ENCODE data around the gene CCDC124. TPM values are rescaled to one million over a fixed set of nuclear protein-coding genes. Genes with fewer than 3 reads are reported as not detected.

CCDC124 gene
- total and polyA plus RNA-seq, 10 of the 15 experiments (the other 5 are each of a cell fraction or from before 2014, with no cell fraction given): 3.7 to 184 (median 51.8) TPM

GRCh38 chr19:17953869-17954268, 21.1 kb downstream of the CCDC124 start:
- CTCF ChIA-PET: interaction anchor here (0.7 to 4.1 kb wide), 6 partner anchors 10 to 94 kb away, joined by 3 to 27 read pairs (median 4); partner anchors contain the start of gene RPL18A
- FAIRE-seq: no peak
- intact Hi-C loops (cut with micrococcal nuclease; ENCODE audit: unreplicated experiment) (no loop called here), in situ Hi-C loops (cut with MboI) (no loop called here)
- SMC1A ChIA-PET (ENCODE audit: uncharacterized antibody, unreplicated experiment): interaction anchor here (1.2 to 1.8 kb wide), 2 partner anchors 12 to 94 kb away, joined by 3 read pairs; partner anchors contain the start of gene RPL18A
- no peaks in the 10 kb centered on the region for H3K79me2 ChIP-seq (ENCODE audit: control insufficient read depth, insufficient read depth, low read length)
- peaks cover 10 to 11% of the 10 kb centered on the region in 2 experiments for H3K27me3 ChIP-seq (replicated peaks in 1 of 2; ENCODE audit: control insufficient read depth in 2 of 2, insufficient read depth in 2 of 2, low read length in 1 of 2)
- RAD21 ChIA-PET (ENCODE audit: unreplicated experiment): interaction anchor here (0.8 to 1.4 kb wide), 3 partner anchors 41 to 94 kb away, joined by 3 to 4 read pairs (median 3); partner anchors contain the start of gene RPL18A
- no peak overlapping the region for H3K4me2 ChIP-seq (ENCODE audit: control insufficient read depth, insufficient read depth)
- no peak overlapping the region for H3K4me3 ChIP-seq
- 78% methylated on average over 4 of the region's 4 CpGs for WGBS (ENCODE audit: insufficient coverage, insufficient replicate concordance, low lambda C conversion rate, missing lambda C conversion rate)
- DNase-seq (ENCODE audit: low read depth, low spot score): no peak
- H2AFZ ChIP-seq (ENCODE audit: control insufficient read depth, low read depth, low read length): no peak overlapping the region
- no peaks in the 10 kb centered on the region for H3K9me3 ChIP-seq (replicated peaks; ENCODE audit: control insufficient read depth, insufficient read depth, low read length)
- H3K36me3 ChIP-seq (ENCODE audit: control insufficient read depth in 2 of 2, insufficient read depth in 2 of 2, low read length in 1 of 2): no peaks in the 10 kb centered on the region
- peaks cover 36% of the 10 kb centered on the region for H3K4me1 ChIP-seq (ENCODE audit: control insufficient read depth, insufficient read depth, low read length)
- no peak for TF ChIP-seq RELB (IDR thresholded peaks at IDR 0.05; ENCODE audit: low read depth)
- TF ChIP-seq POU2F2 (IDR thresholded peaks at IDR 0.05; ENCODE audit: borderline replicate concordance, low read depth, low read length): no peak
- no peak for TF ChIP-seq NFIC (IDR thresholded peaks at IDR 0.05; ENCODE audit: low read depth, low read length)
- TF ChIP-seq TCF3 (IDR thresholded peaks at IDR 0.05; ENCODE audit: borderline replicate concordance, insufficient read depth, low read depth, low read length): no peak
- no peak for TF ChIP-seq SP1 (IDR thresholded peaks at IDR 0.05; ENCODE audit: low read depth, low read length)
- no peak for TF ChIP-seq CTCF (IDR thresholded peaks at IDR 0.05 in 2 of 3, conservative IDR thresholded peaks at IDR 0.05 in 1 of 3; ENCODE audit: control insufficient read depth in 2 of 3, extremely low read depth in 1 of 3, insufficient read depth in 1 of 3, low read depth in 3 of 3, low read length in 3 of 3)
- no peak for TF ChIP-seq ZBTB33 (IDR thresholded peaks at IDR 0.05)
- TF ChIP-seq MAX (IDR thresholded peaks at IDR 0.05; ENCODE audit: low read depth, low read length): no peak
- no peak for TF ChIP-seq CREB1 (IDR thresholded peaks at IDR 0.05; ENCODE audit: low read depth)
- TF ChIP-seq NFYA (IDR thresholded peaks at IDR 0.05; ENCODE audit: borderline replicate concordance, low read depth, low read length): no peak
- no peak for TF ChIP-seq RELA (IDR thresholded peaks at IDR 0.05; ENCODE audit: borderline replicate concordance, partially characterized antibody)
- no peak for TF ChIP-seq ZNF687 (IDR thresholded peaks at IDR 0.05)
- TF ChIP-seq JUNB (IDR thresholded peaks at IDR 0.05): no peak
- no peak for TF ChIP-seq SMC3 (IDR thresholded peaks at IDR 0.05; ENCODE audit: borderline replicate concordance, low read length)
- no peak overlapping the region for H3K9ac ChIP-seq (ENCODE audit: control insufficient read depth, insufficient read depth, low read length)
- BruUV-seq (replicated peaks): no TSS peak
- no peaks in the 10 kb centered on the region for H4K20me1 ChIP-seq (ENCODE audit: control insufficient read depth, insufficient read depth)
- POLR2A ChIA-PET: interaction anchor here (0.9 to 1.4 kb wide), 2 partner anchors 21 to 23 kb away, joined by 4 to 5 read pairs; partner anchors contain the start of gene CCDC124
- no peak overlapping the region for H3K27ac ChIP-seq (ENCODE audit: control insufficient read depth, insufficient read depth)
- ATAC-seq: no peak
